ENCODE measurements around the gene ZNF805.

DNA sequence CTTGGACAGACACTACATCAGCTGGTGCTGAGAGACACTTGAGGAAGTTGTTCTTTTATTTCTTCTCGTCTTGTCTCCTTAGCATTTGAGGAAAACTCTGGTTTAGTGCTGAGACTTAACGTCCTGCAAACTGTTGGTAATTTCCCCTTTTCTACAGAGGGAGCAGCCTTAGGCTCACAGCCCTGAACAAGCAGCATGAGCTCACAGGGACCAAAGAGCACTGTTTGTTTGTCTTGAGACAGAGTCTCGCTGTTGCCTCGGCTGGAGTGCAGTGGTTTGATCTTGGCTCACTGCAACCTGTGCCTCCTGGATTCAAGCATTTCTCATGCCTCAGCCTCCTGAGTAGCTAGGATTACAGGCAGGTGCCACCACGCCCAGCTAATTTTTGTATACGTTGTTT, 5.5 kb downstream of the ZNF805 start:
- no peak for TF ChIP-seq POLR2A (IDR thresholded peaks at IDR 0.05)
- TF ChIP-seq, protein P1, sequence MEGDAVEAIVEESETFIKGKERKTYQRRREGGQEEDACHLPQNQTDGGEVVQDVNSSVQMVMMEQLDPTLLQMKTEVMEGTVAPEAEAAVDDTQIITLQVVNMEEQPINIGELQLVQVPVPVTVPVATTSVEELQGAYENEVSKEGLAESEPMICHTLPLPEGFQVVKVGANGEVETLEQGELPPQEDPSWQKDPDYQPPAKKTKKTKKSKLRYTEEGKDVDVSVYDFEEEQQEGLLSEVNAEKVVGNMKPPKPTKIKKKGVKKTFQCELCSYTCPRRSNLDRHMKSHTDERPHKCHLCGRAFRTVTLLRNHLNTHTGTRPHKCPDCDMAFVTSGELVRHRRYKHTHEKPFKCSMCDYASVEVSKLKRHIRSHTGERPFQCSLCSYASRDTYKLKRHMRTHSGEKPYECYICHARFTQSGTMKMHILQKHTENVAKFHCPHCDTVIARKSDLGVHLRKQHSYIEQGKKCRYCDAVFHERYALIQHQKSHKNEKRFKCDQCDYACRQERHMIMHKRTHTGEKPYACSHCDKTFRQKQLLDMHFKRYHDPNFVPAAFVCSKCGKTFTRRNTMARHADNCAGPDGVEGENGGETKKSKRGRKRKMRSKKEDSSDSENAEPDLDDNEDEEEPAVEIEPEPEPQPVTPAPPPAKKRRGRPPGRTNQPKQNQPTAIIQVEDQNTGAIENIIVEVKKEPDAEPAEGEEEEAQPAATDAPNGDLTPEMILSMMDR (IDR thresholded peaks at IDR 0.05) = no peak

Measured in heart left ventricle (tissue), 13 donors.